A172 (cell line): ENCODE results near the gene TM4SF1. TPM values are rescaled to one million over a fixed set of nuclear protein-coding genes. Genes with fewer than 3 reads are reported as not detected.

Experiments
- DNase-seq: peaks from one replicate; pipeline ENCODE4 v3.0.0-alpha.2; 2015; ENCODE audit warnings: low spot score
- total RNA-seq: library from RNA; depleted of rRNA; stranded (reverse); fragments of >200 nt; shearing (Covaris generic); gene quantifications from 2 replicates; pipeline ENCODE4 v1.2.3, GENCODE V29; 2014

TM4SF1 gene
- total RNA-seq, 1 experiment from 2014 or later = 154 TPM

GRCh38 chr3:149375501-149376196 lies 1.8 kb downstream of the TM4SF1 start:
- DNase-seq = no peak

- no peak for DNase-seq
Observed at GRCh38 chr3:149374793-149375500, 2.5 kb downstream of the TM4SF1 start.

GRCh38 chr3:149374391-149374790 lies 3.1 kb downstream of the TM4SF1 start:
- DNase-seq = no peak

- no peak for DNase-seq
Observed at GRCh38 chr3:149373235-149374125, 4.0 kb downstream of the TM4SF1 start.

- DNase-seq = no peak
Observed at GRCh38 chr3:149371723-149372114, 5.7 kb downstream of the TM4SF1 start.

GRCh38 chr3:149371001-149371722 lies 6.3 kb downstream of the TM4SF1 start:
- DNase-seq = no peak

- DNase-seq = no peak
Observed at GRCh38 chr3:149369991-149370866, 7.2 kb downstream of the TM4SF1 start.

- no peak for DNase-seq
Observed at GRCh38 chr3:149368674-149369497, 8.6 kb downstream of the TM4SF1 start.

- DNase-seq = no peak
Observed at GRCh38 chr3:149368201-149368673, 9.2 kb downstream of the TM4SF1 start.

GRCh38 chr3:149366941-149367840 lies 10.3 kb downstream of the TM4SF1 start:
- peak; percentile 87 for DNase-seq

- no peak for DNase-seq
Observed at GRCh38 chr3:149366031-149366430, 11.4 kb downstream of the TM4SF1 start.

GRCh38 chr3:149364624-149365023 lies 12.8 kb downstream of the TM4SF1 start:
- DNase-seq = no peak

- DNase-seq = no peak
Observed at GRCh38 chr3:149363053-149363452, 14.4 kb downstream of the TM4SF1 start.

- DNase-seq = no peak
Observed at GRCh38 chr3:149362366-149362765, 15.1 kb downstream of the TM4SF1 start.

- DNase-seq = no peak
Observed at GRCh38 chr3:149356630-149357029, 20.8 kb downstream of the TM4SF1 start.

- no peak for DNase-seq
Observed at GRCh38 chr3:149356044-149356592, 21.3 kb downstream of the TM4SF1 start.

- DNase-seq = no peak
Observed at GRCh38 chr3:149353581-149354184, 23.8 kb downstream of the TM4SF1 start.

- peak; percentile 78 for DNase-seq
Observed at GRCh38 chr3:149352556-149352955, 24.9 kb downstream of the TM4SF1 start.
